Measurements from ENCODE around the gene FARS2. TPM values are rescaled to one million over a fixed set of nuclear protein-coding genes. Genes with fewer than 3 reads are reported as not detected.

Gene FARS2
- total RNA-seq, 4 donors from 2014 or later = 16.4 to 26.1 (median 21.4) TPM

DNA sequence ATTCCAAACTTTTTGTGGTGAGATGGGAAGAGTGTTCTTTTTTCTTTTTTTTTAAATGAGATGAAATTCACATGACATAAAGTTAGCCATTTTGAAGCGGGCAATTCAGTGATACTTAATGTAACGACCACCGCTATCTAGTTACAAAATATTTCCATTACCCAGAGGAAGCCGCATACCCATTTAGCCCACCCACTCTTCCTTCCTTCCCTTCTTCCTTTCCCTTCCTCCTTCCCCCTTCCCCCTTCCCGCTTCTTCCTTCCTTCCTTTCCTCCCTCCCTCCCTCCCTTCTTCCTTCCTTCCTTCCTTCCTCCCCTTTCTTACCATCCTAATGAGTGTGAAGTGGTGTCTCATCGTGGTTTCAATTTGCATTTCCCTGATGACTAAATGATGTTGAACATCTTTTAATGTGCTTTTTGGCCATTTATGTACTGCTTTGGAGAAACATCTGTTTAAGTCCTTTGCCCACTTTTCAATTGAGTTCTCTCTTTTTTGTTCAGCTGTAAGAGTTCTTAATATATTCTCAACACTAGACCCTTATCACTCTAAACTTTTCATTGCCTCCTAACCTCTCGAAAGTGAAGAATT, 371.1 kb downstream of the FARS2 start:
- no peak for DNase-seq (ENCODE audit: low spot score in 2 of 2)
- no peak overlapping the region for H3K4me3 ChIP-seq
- no peaks in the 10 kb centered on the region for H3K27me3 ChIP-seq
- no peak for TF ChIP-seq EP300 (IDR thresholded peaks at IDR 0.05)
- no peaks in the 10 kb centered on the region for H3K4me1 ChIP-seq
- H3K27ac ChIP-seq = no peak overlapping the region
- 76 to 83% methylated on average over 7 of the region's 7 CpGs for WGBS, 2 donors
- no peaks in the 10 kb centered on the region for H3K9me3 ChIP-seq
- no peaks in the 10 kb centered on the region for H3K36me3 ChIP-seq

DNA sequence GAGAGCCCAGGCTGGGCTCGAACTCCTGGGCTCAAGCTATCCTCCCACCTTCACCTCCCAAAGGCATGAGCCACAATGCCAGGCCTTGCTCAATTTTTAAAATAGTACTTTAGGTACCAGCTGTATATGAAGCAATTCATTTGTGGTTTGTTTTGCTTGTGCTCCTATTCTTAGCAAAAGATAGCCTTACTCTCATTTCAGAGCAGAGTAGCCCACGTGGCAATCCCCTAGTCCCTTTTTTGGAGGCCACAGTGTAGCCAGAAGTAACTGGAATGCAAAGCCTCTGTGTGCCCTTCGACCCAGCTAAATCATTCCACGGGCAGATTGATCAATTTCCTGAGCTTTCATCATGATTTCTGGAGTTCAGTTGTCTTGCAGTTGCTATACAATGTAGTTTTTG, 373.2 kb downstream of the FARS2 start:
- Histone ChIP-seq H3K36me3 (no peaks in the 10 kb centered on the region), H3K4me1 (no peaks in the 10 kb centered on the region), H3K9me3 (no peaks in the 10 kb centered on the region), H3K4me3 (no peak overlapping the region), H3K27ac (no peak overlapping the region), H3K27me3 (no peaks in the 10 kb centered on the region)
- no peak for TF ChIP-seq EP300 (IDR thresholded peaks at IDR 0.05)
- WGBS, 2 donors = 63 to 64% methylated on average over 4 of the region's 4 CpGs
- no peak for DNase-seq (ENCODE audit: low spot score in 2 of 2)

DNA sequence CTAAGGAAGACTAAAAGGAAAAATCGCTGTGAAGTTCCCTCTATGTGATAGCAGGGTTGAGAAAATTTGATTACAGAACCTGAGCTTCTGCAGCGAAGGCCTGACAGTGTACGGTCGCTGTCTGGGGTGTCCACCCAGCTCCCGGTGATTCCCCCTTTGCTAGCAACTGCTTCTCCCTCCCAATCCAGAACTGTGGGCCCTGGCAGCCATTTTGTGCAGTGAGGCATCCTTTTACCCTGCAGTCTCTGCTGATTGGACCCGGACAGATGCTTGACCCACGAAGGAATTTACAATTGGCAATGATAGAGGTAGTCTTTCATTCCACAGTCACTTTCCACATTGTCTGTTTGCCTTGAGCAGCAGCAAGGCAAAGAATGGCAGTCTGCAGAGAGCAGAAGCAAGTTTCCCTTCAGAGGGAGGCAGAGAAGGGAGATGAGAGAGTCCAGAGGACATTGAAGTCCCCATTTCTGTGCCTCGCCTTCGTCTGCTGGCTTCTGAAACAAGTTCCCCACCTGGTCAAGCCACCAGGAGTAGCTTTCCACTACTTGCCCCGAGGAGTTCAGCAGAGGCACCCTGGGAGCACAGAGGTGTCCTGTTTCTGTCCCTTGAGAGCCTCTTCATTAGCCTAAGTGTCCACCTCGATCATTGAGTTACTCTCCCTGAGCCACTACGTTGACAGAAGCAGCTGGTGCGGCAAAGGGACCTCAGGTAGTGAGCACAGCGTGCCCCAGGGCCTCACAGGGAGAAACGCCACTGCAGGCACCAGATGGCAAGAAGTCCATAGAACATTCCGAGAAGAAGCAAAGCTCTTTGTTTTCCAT, 375.1 kb downstream of the FARS2 start:
- no peak for DNase-seq (ENCODE audit: low spot score in 2 of 2)
- Histone ChIP-seq H3K9me3 (peaks cover 0 to 13% (median 4%) of the 10 kb centered on the region in 4 donors), H3K36me3 (peaks cover 0 to 16% (median 0%) of the 10 kb centered on the region in 3 donors), H3K27me3 (no peaks in the 10 kb centered on the region), H3K4me1 (no peaks in the 10 kb centered on the region), H3K27ac (no peak overlapping the region), H3K4me3 (no peak overlapping the region)
- no peak for TF ChIP-seq EP300 (IDR thresholded peaks at IDR 0.05)
- no peak for TF ChIP-seq CTCF (IDR thresholded peaks at IDR 0.05)
- TF ChIP-seq POLR2A (IDR thresholded peaks at IDR 0.05) = no peak
- whole genome bisulfite sequencing, 2 donors = 88 to 89% methylated on average over 16 of the region's 16 CpGs

DNA sequence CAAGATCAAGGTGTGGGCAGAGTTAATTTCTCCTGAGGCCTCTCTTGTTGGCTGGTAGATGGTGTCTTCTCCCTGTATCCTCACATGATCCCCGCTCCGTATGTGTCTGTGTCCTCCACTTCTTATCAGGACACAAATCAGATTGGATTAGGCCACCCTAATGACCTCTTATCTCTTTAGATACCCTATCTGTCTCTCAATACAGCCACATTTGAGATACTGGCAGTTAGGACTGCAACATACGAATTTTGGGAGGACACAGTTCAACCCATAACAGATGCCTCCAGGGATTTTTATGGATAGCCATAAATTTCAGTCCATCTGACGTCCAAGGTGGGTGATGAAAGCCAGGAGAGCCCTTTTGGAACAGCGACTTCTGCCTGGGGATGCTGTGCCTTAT, 376.4 kb downstream of the FARS2 start:
- peaks cover 0 to 13% (median 4%) of the 10 kb centered on the region in 4 donors for H3K9me3 ChIP-seq
- no peaks in the 10 kb centered on the region for H3K27me3 ChIP-seq
- 84 to 92% methylated on average over 5 of the region's 5 CpGs for WGBS, 2 donors
- H3K4me3 ChIP-seq = no peak overlapping the region
- H3K36me3 ChIP-seq = peaks cover 0 to 18% (median 0%) of the 10 kb centered on the region in 3 donors
- H3K4me1 ChIP-seq = no peaks in the 10 kb centered on the region
- DNase-seq (ENCODE audit: low spot score in 2 of 2) = no peak
- no peak overlapping the region for H3K27ac ChIP-seq
- TF ChIP-seq CTCF (IDR thresholded peaks at IDR 0.05) (no peak), EP300 (IDR thresholded peaks at IDR 0.05) (no peak)

- Histone ChIP-seq H3K27me3 (no peaks in the 10 kb centered on the region), H3K36me3 (peaks cover 0 to 18% (median 0%) of the 10 kb centered on the region in 3 donors), H3K4me1 (no peaks in the 10 kb centered on the region), H3K4me3 (no peak overlapping the region), H3K27ac (no peak overlapping the region), H3K9me3 (peaks cover 0 to 13% (median 4%) of the 10 kb centered on the region in 4 donors)
- 84 to 86% methylated on average over 4 to 8 of the region's 8 CpGs for WGBS, 2 donors
- TF ChIP-seq EP300 (IDR thresholded peaks at IDR 0.05) (no peak), CTCF (IDR thresholded peaks at IDR 0.05) (no peak)
- no peak for DNase-seq (ENCODE audit: low spot score in 2 of 2)
These were observed 377.4 kb downstream of the FARS2 start for GRCh38 chr6:5638666-5639065.

DNA sequence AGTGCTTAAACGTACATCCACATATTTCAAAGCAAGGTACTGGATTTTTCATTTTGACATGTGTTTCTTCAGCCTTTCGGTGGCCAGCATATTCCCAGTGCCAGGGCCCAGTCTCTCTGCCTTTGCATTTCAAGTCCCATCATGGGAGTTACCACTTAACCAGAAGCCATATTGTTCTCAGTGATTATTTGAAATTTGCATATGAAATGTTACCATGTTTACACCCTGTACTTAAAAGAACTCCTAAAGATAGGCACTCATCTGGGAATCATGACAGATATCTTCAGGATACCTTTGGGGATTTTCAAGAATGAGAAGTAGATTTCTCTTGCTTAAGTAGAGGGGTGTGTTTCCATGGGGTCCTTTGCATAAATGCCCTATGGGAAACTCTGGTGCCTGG, 377.9 kb downstream of the FARS2 start:
- DNase-seq (ENCODE audit: low spot score in 2 of 2) = no peak
- Histone ChIP-seq H3K9me3 (peaks cover 0 to 13% (median 4%) of the 10 kb centered on the region in 4 donors), H3K27me3 (no peaks in the 10 kb centered on the region), H3K4me1 (no peaks in the 10 kb centered on the region), H3K4me3 (no peak overlapping the region), H3K36me3 (peaks cover 0 to 18% (median 0%) of the 10 kb centered on the region in 3 donors), H3K27ac (no peak overlapping the region)
- no peak for TF ChIP-seq CTCF (IDR thresholded peaks at IDR 0.05)
- no peak for TF ChIP-seq EP300 (IDR thresholded peaks at IDR 0.05)
- TF ChIP-seq POLR2A (IDR thresholded peaks at IDR 0.05) = no peak
- WGBS, 2 donors = 91 to 94% methylated on average over 2 of the region's 2 CpGs
